HG03575 (cell line): Measurements from ENCODE around the gene PSMD4.
"Not testable (repeated sequence)": the region's sequence is repeated elsewhere in the genome, so short reads cannot be mapped to it uniquely, and the experiment has no call there.

Source experiments
- ATAC-seq: cut with Tn5 transposase; IDR thresholded peaks from one replicate; pipeline ENCODE4 v1.9.1; 2021; ENCODE audit not compliant: unreplicated experiment, insufficient number of reproducible peaks, low FRiP score; ENCODE audit errors: extremely low read depth

Gene PSMD4

DNA sequence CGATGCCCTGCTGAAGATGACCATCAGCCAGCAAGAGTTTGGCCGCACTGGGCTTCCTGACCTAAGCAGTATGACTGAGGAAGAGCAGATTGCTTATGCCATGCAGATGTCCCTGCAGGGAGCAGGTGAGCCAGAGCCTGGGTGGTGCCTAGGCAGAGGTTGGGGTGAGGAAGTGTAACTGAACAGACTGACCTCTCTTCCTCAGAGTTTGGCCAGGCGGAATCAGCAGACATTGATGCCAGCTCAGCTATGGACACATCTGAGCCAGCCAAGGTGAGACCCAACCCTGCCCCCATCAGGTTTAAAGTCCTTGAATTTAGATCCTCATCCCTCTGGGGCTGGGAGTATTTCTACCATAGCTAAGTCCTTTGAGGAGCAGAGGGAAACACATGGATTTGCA, 11.8 kb downstream of the PSMD4 start:
- no peak for ATAC-seq

DNA sequence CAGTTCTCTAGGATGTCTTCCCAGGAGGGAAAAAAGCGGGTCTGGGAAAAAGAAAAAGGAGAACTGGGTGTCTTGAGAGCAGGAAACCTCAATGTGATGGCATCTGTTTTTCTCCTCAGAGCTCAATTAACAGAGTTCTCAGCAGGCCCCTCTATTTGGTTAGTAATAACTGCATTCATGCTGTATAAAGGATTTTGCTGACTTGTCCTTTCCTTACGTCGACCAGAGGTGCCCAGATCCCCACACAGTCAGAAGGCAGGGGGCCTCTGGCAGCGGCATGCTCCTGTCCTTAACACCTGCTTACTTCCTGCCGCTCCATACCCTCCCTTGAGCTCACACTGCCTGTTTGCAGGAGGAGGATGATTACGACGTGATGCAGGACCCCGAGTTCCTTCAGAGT, 12.3 kb downstream of the PSMD4 start:
- no peak for ATAC-seq

DNA sequence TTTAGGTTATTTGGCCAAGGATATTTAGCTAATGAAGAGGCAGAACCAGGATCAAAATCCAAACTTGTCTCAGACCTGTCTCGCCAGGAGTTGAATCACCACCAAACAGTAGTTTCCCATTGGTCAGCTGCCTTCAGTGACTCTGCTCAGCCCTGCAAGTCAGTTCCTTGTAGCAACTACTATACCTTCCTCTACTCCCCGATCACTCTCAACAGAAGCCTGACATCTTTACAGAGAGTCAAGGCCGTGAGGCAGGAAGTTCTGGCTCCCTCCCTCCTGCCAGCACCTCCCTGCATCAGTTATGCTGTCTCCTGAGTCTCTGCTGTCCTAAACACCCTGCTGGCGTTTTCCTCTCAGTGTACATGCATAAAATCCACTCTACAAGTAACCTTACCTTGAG, 13.2 kb downstream of the PSMD4 start:
- no peak for ATAC-seq

DNA sequence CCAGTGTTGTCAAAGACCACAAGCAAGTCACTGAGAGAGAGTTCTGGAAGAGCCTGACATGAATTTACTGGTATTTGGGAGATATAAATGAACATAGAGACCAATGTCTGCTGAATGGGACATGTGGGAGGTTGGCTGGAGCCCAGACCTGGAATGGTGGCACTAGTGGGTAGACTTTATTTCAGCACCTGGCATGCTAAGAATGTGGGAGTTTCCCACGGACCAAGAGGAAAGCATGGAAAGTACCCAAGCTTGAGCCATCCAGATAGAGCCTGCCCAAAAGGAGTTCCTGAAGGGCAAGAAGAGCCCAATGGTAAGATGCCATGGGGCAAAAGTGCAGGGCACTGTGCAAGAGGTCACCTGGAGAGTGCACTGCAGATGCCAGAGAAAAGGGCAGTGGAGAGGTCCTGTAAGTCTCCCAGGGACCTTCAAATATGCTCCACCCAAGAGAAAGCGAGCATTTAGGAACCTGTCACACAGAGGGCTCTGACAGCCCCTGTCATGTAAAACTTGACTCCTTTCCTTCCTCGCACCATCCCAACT, 19.5 kb downstream of the PSMD4 start:
- ATAC-seq = no peak

DNA sequence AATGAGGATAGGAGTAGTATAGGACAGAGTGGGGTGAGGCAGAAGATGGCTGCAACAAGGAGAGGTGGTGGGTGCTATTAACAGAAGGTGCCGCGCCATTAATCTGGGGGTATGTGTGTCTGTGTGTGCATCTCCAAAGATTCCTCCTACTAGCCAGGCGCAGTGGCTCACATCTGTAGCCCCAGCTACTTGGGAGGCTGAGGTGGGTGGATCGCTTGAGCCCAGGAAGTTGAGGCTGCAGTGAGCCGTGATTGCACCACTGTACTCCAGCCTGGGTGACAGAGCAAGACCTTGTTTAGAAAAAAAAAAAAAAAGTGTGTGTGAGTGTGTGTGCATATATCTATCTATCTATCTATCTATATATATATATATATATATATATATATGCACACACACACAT, 20.8 kb downstream of the PSMD4 start:
- ATAC-seq = not testable (repeated sequence)

DNA sequence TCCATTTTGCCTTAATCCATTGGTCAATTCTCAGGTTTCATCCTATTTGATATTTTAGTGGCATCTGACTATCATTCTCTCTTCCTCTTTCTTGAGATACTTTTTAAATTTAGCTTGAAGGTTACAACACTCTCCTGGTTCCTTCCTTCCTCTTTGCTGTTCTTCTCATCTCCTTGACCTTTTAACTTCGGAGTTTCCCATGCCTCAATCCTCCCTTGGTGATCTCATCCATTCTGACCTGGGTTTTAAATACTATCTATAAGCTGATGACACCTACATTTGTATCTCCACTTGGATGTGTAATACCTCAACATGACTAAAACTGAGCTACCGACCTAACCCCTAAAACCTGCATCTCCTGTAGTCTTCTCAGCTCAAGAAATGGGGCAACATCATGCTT, 22.7 kb downstream of the PSMD4 start:
- ATAC-seq = no peak

DNA sequence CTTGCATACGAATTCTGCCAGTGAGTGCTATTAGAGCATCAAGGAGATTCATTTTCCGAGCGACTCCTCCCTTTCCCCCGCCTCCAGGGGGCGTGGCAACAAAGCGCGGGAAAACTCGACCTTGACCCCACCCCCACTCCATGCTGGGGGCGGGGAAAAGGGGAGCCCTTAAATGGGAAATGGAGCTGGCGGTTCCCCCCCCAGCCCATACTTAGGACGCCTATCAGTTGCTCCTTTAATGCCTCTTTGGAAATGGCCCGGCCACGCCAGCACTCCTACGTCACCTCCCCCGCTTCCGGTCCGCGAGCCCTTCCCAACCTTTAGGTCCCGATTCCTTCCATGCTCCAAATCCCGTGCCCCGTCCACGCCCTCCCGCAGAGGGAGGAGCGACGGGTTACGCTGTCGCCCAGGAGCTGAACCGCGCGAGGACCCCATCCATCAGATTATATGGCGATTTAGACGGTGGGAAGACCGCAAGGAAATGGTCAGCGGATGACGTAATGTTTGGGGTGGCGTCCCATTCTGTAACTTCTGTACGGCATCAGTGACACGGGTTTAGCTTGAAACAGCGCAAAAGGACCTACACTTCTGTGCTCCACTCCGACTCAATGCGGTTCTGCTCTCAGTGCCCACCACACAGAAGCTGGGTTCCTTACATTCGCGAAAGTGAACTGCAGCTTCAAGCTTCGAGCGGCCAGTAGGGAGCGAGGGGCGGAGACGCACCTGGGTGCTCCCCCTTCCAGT, 26.9 kb downstream of the PSMD4 start:
- ATAC-seq = peak; percentile 15

DNA sequence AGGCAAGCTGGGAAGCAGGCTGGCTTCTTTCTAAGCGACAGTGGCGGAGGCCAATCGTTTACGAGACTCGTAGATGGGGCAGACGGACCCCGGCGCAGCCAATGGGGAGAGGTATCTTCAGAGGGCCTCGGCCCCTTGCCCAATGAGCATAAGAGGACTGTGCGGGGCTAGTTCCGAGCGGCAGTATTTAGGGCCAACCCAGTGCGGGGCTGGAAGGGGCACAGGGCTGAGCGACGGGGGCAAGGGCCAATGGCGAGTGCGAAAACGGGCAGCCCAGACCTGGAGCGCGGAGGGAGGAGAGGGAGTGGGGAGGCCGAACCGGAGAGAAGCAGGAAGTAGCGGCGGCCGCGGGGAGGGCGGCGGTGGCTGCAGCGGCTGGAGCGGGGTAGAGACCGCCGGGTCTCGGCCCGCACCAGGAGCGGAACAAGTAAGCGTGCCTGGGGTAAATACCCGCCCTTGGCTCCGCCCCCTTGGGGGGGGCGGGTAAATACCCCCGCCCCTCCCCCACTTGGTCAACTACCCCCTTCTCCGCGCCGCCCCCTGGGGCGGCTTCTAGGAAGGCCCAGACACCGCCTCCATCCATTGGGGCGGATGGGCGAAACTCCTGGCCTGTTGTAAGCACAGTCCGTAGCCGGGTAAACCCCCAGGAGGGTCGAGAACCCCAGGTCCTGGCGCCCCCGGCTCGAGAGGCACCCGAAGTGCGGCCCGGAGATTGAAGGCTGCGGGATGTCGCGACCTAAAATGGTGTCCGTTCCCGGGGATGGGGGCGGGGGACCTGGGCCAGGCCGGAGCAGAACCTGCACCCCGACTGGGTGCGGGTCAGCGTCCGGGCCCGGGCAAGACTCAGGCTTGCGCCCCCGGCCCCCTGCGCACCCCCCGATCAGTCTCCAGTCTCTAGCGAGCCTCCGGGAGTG, 27.7 kb downstream of the PSMD4 start, which contains the start of gene ZNF687:
Gene ZNF687 (plus strand): TSS at position 331 of the 914 bp plus-strand sequence. CDS start 3,993 bp downstream, outside the sequence.
- ATAC-seq = peak; percentile 61

DNA sequence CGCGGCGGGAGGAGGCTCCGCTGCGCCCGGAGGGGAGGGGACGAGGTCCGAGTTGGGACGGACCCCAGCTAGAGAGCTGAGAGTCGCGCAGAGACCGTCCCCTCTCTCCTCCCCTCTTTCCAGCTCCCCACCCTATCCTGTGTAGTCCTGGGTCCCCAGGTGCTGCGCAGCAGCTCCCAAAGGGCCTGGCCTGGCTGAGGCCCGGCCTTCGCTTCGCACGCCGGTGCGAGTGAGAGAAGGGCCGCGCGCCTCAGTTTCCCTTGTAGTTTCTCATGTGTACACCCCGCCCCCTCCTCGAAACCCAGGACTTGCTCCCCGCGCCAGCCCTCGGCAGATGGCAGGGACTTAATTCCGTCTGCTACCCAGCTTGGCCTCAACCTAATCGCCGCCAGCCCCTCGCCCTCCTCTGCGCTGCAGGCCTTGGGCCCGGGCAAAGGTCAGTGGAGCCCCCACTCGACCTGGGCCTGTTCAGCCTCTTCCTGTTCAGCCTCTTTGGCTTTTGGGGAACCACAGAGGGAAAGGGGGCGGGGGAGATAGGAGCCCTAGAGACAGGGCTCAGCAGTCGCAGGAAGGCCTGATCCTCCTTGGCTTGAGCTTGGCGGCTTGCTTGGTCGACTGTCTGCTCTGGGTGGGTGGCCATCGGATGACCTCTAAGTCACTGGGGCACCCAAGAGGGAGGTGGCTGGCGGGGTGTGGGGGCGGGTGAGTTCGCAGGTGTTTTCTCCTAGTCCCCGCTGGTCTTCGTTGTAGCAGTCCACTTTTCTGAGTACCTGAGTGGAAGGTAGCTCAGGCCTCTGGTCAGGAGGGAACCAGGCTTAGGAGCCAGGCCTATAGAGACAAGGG, 28.6 kb downstream of the PSMD4 start:
- ATAC-seq = no peak

DNA sequence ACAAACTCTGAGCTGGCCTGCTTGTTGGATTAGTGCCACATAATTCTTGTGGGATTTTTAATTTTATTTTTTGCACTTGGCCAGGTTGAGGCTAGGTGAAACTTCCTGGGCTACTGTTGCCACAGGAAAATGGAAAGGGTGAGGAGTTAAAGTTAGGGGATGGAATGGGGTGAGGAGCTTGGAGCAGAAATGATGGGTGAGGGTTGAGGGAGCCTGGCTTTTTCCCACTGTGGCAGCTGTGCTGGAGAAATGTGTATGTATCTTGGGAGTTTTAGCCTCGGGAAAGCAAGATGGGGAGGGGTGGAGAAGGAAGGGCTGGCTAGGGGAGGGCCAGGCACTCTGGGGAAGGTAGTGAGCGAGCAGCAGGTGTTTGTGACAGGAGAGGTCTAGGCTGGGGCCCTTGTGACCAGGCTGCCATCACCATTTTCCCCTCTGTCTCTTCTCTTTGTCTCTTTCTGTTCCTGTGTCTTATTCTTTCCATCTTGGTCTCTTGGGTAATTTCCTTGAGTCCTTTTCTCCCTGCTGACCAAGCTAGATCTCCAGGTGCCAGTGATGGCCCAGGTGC, 29.6 kb downstream of the PSMD4 start:
- no peak for ATAC-seq

DNA sequence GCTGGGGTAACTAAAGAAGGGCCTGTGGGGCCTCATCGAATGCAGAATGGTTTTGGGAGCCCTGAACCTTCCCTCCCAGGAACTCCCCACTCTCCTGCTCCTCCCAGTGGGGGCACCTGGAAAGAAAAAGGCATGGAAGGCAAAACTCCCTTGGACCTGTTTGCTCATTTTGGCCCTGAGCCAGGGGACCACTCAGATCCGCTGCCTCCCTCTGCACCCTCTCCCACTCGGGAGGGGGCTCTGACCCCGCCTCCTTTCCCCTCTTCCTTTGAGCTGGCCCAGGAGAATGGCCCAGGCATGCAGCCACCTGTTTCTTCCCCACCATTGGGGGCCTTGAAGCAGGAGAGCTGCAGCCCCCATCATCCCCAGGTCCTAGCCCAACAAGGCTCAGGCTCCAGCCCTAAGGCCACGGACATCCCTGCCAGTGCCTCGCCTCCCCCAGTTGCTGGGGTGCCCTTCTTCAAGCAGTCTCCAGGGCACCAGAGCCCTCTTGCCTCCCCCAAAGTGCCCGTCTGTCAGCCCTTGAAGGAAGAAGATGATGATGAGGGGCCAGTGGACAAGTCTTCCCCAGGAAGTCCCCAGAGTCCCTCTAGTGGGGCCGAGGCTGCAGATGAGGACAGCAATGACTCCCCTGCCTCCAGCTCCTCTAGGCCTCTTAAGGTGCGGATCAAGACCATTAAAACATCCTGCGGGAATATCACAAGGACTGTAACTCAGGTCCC, 32.2 kb downstream of the PSMD4 start:
- ATAC-seq = no peak

DNA sequence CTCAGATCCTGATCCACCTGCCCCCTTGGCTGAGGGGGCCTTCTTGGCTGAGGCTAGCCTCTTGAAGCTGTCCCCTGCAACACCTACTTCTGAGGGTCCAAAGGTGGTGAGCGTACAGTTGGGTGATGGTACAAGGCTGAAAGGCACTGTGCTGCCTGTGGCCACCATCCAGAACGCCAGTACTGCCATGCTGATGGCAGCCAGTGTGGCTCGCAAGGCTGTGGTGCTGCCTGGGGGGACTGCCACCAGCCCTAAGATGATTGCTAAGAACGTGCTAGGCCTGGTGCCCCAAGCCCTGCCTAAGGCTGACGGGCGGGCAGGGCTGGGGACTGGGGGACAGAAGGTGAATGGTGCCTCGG, 32.8 kb downstream of the PSMD4 start:
- ATAC-seq = no peak

DNA sequence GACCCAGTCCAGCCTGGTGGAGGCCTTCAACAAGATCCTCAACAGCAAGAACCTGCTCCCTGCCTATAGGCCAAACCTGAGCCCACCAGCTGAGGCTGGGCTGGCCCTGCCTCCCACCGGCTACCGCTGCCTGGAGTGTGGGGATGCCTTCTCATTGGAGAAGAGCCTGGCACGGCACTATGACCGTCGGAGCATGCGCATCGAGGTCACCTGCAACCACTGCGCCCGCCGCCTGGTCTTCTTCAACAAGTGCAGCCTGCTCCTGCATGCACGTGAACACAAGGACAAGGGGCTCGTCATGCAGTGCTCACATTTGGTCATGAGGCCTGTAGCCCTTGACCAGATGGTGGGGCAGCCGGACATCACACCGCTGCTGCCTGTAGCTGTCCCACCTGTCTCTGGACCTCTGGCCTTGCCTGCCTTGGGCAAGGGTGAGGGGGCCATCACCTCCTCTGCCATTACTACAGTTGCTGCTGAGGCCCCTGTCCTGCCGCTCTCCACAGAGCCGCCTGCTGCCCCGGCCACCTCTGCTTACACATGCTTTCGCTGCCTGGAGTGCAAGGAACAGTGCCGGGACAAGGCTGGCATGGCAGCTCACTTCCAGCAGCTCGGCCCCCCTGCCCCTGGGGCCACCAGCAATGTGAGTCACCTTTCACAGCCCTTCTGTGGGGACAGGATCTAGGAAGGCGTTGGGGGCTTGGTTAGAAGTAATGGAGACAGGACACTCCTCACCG, 33.4 kb downstream of the PSMD4 start:
- ATAC-seq = no peak

DNA sequence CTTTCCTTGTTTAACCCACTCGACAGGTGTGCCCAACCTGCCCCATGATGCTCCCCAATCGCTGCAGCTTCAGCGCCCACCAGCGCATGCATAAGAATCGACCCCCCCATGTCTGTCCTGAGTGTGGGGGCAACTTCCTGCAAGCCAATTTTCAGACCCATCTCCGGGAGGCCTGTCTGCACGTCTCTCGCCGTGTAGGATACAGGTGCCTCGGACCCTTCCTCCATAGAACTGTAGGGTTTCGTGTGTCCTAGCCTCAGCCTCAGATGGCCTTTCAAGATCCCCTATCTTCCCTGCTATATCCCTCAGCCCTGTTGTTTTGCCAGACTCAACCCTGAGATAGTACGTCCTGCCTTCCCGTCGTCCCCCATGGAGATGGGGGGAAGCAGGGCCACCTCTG, 34.0 kb downstream of the PSMD4 start:
- no peak for ATAC-seq

DNA sequence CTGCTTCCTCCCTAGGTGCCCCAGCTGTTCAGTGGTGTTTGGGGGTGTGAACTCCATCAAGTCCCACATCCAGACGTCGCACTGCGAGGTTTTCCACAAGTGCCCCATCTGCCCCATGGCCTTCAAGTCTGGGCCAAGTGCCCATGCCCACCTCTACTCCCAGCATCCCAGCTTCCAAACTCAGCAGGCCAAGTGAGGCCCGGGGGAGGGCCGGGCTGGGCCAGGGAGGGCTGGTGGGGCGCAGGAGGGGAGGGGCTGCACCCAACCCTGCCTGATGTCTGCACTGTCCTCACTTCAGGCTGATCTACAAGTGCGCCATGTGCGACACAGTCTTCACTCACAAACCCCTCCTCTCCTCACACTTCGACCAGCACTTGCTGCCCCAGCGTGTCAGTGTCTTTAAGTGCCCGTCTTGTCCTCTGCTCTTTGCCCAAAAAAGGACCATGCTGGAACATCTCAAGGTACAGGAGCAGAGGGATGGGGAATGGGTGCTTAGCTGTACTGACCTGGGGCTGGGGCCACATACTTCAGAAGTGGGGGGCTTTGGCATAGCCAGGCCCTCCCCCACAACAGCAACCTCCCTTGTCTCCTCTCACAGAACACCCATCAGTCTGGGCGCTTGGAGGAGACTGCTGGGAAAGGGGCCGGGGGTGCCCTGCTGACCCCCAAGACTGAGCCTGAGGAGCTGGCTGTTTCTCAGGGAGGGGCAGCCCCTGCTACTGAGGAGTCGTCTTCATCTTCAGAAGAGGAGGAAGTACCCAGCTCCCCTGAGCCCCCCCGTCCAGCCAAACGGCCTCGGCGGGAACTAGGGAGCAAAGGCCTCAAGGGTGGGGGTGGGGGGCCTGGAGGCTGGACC, 34.8 kb downstream of the PSMD4 start:
- no peak for ATAC-seq

DNA sequence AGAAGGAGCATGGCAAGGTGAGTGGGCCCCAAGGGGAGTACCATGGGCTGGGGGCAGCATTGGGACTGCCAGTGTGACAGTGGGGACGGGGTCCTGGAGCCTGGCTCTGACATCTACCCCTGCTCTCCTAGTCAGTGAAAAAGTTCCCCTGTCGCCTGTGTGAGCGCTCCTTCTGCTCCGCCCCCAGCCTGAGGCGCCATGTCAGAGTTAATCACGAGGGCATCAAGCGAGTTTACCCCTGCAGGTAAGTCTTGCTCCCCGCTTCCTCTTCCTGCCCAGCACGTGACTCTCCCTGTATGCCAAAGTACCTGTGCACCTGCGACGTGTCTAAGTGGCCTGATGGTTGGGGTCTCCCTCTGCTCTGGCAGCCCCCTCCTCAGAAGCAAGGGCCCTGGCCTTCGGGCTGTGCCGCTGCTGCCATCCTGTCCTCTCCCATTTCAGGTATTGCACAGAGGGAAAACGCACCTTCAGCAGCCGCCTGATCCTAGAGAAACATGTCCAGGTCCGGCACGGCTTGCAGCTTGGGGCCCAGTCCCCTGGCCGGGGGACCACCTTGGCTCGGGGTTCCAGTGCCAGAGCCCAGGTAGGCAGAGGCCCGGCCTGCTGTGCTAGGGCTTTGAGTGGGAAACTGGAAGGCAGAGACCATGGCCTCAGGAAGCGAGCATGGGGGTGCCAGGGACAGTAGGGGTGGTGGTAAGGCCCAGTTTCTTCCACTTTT, 35.6 kb downstream of the PSMD4 start:
- ATAC-seq = no peak
